DOHH2 (cell line): ENCODE data around the gene SORL1.
A peak's percentile ranks its signal among the peaks of the same experiment; 100 is the strongest.

Experiments used
- H3F3A ChIP-seq: fragments of 200-600 bp; sonication (generic), shearing (Covaris generic); 2 replicates; pipeline ENCODE4 v1.6.0; 2016; ENCODE audit warnings: antibody characterized with exemption, mild to moderate bottlenecking; ENCODE audit not compliant: control insufficient read depth, insufficient read depth
- H3K27ac ChIP-seq: fragments of 200-600 bp; sonication (generic); 2 replicates; pipeline ENCODE4 v1.5.1; 2014; ENCODE audit warnings: low read depth, mild to moderate bottlenecking, low read length, moderate library complexity
- H3K27me3 ChIP-seq: fragments of 200-600 bp; sonication (generic); 2 replicates; pipeline ENCODE4 v1.6.1; 2014; ENCODE audit warnings: mild to moderate bottlenecking, low read length, mixed read lengths; ENCODE audit not compliant: control insufficient read depth
- H3K36me3 ChIP-seq: fragments of 200-600 bp; sonication (generic); 2 replicates; pipeline ENCODE4 v1.6.1; 2014; ENCODE audit warnings: mild to moderate bottlenecking, low read length, moderate library complexity, mixed read lengths; ENCODE audit not compliant: control insufficient read depth
- H3K4me1 ChIP-seq: fragments of 200-600 bp; sonication (generic); 2 replicates; pipeline ENCODE4 v1.6.1; 2014; ENCODE audit warnings: mild to moderate bottlenecking, low read length, mixed read lengths; ENCODE audit not compliant: control insufficient read depth
- H3K4me2 ChIP-seq: fragments of 200-600 bp; sonication (generic); 2 replicates; pipeline ENCODE4 v1.6.0; 2014; ENCODE audit warnings: mild to moderate bottlenecking, low read length, moderate library complexity
- H3K4me3 ChIP-seq: fragments of 200-600 bp; sonication (generic); 2 replicates; pipeline ENCODE4 v1.5.1; 2014; ENCODE audit warnings: mild to moderate bottlenecking, low read length, mixed read lengths
- H3K79me2 ChIP-seq: fragments of 200-600 bp; sonication (generic); 2 replicates; pipeline ENCODE4 v1.6.1; 2014; ENCODE audit warnings: mild to moderate bottlenecking, low read length, mixed read lengths; ENCODE audit not compliant: control insufficient read depth
- H3K9me2 ChIP-seq: fragments of 200-600 bp; sonication (generic); replicated peaks from 2 replicates; pipeline ENCODE4 v1.6.1; 2014; ENCODE audit warnings: mild to moderate bottlenecking, low read length, mixed read lengths; ENCODE audit not compliant: control insufficient read depth
- H3K9me3 ChIP-seq: fragments of 200-600 bp; sonication (generic); 2 replicates; pipeline ENCODE4 v1.6.1; 2014; ENCODE audit warnings: antibody characterized with exemption, low read length, mixed read lengths; ENCODE audit not compliant: control insufficient read depth, insufficient read depth
- H4K20me1 ChIP-seq: fragments of 200-600 bp; sonication (generic); 2 replicates; pipeline ENCODE4 v1.6.0; 2014; ENCODE audit warnings: low read depth, mild to moderate bottlenecking, antibody characterized with exemption, low read length, moderate library complexity; ENCODE audit not compliant: control insufficient read depth, insufficient read depth
- EZH2phosphoT487 ChIP-seq: fragments of 200-600 bp; sonication (generic); IDR thresholded peaks from 2 replicates; pipeline ENCODE4 v1.6.1; 2017; ENCODE audit warnings: borderline replicate concordance, mild to moderate bottlenecking, antibody characterized with exemption, low read length, moderate library complexity, mixed read lengths
- TF ChIP-seq, protein P1 (sequence below): fragments of 200-600 bp; sonication (generic); IDR thresholded peaks from one replicate; pipeline ENCODE4 v1.5.1; 2014; ENCODE audit warnings: antibody characterized with exemption, mild to moderate bottlenecking, low read depth, low read length; ENCODE audit not compliant: poor library complexity, severe bottlenecking

Gene SORL1

DNA sequence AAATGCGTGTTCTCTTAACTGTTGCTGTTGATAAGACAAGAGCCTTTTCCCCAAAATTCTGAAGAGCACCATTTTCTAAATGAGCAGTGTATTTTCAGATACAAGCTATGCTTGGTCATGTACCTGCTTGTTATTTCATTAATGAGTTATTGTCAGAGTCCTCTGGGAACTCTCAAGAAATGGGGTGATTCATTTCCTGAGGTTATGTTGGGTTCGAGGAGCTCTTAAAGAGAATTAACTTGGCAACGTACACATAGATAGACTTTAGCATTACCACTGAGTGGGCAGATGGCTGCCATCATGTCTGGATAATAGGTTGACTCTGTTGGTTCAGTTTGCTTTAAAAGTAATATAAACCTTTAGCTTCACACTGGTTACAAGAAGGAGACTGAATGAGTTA is 88.5 kb downstream of the SORL1 start:
- Histone ChIP-seq H3K27ac (no peak overlapping the region), H3K27me3 (no peaks in the 10 kb centered on the region), H3K4me3 (no peak overlapping the region), H3K36me3 (peaks cover 94% of the 10 kb centered on the region), H3K4me2 (no peak overlapping the region), H3F3A (peaks cover 11% of the 10 kb centered on the region), H4K20me1 (no peaks in the 10 kb centered on the region), H3K9me2 (no peaks in the 10 kb centered on the region), H3K9me3 (no peaks in the 10 kb centered on the region), H3K4me1 (peaks cover 87% of the 10 kb centered on the region), H3K79me2 (peaks cover 83% of the 10 kb centered on the region)
- TF ChIP-seq EZH2phosphoT487, result no peak
- TF ChIP-seq, protein P1, sequence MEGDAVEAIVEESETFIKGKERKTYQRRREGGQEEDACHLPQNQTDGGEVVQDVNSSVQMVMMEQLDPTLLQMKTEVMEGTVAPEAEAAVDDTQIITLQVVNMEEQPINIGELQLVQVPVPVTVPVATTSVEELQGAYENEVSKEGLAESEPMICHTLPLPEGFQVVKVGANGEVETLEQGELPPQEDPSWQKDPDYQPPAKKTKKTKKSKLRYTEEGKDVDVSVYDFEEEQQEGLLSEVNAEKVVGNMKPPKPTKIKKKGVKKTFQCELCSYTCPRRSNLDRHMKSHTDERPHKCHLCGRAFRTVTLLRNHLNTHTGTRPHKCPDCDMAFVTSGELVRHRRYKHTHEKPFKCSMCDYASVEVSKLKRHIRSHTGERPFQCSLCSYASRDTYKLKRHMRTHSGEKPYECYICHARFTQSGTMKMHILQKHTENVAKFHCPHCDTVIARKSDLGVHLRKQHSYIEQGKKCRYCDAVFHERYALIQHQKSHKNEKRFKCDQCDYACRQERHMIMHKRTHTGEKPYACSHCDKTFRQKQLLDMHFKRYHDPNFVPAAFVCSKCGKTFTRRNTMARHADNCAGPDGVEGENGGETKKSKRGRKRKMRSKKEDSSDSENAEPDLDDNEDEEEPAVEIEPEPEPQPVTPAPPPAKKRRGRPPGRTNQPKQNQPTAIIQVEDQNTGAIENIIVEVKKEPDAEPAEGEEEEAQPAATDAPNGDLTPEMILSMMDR, result no peak

DNA sequence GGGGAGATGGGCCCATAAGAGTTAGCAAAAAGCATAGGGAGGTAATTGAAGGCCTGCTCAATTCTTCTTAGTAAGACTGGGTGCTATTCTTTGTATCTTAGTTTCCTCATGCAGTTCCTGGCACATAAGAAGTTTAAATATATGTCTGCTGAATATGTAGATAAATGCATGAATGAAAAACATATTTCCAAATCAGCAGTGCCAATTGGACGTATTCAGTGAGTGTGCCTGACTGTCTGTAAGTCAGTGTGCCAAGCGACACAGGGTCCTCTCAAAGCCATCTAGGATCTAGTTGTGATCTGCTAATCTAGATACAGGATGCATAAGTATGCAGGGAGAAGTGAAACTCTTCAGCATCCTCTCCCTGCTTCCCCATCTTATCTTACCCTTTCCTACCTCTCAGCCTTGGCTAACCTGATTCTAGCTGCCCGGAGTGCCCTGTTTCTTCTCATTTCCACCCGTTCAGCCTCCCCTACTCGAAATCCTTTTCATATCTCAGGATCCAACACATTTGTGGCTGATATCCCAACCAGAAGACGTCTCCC is 91.8 kb downstream of the SORL1 start:
- peak overlapping the region; percentile 22 for H3K27ac ChIP-seq
- no peaks in the 10 kb centered on the region for H3K27me3 ChIP-seq
- no peaks in the 10 kb centered on the region for H3K9me2 ChIP-seq
- peaks cover 95% of the 10 kb centered on the region for H3K36me3 ChIP-seq
- TF ChIP-seq, protein P1, result no peak
- TF ChIP-seq EZH2phosphoT487, result no peak
- H3K4me2 ChIP-seq, result no peak overlapping the region
- H3F3A ChIP-seq, result peaks cover 3% of the 10 kb centered on the region
- H3K9me3 ChIP-seq, result no peaks in the 10 kb centered on the region
- no peak overlapping the region for H3K4me3 ChIP-seq
- H3K4me1 ChIP-seq, result peaks cover 54% of the 10 kb centered on the region
- H3K79me2 ChIP-seq, result peaks cover 70% of the 10 kb centered on the region
- H4K20me1 ChIP-seq, result no peaks in the 10 kb centered on the region

DNA sequence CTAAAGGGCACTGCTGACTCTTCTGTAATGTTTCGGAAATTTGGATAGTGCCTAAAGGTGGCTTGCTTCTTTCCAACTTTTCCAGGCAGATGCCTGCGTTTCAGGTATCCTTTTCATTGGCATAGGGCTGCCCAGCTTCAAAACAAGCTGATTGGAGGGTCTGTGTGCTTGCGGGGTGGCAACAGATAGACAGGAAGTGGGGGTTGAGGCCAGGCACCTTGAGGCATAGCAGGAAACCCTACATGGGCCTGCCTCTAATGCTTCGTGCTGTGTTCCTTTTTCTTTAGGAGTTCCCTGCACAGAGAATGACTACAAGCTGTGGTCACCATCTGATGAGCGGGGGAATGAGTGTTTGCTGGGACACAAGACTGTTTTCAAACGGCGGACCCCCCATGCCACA is 92.8 kb downstream of the SORL1 start:
- Histone ChIP-seq H4K20me1 (no peaks in the 10 kb centered on the region), H3K9me3 (no peaks in the 10 kb centered on the region), H3K27ac (no peak overlapping the region), H3K4me1 (peaks cover 44% of the 10 kb centered on the region), H3K4me2 (no peak overlapping the region), H3F3A (peaks cover 3% of the 10 kb centered on the region), H3K27me3 (no peaks in the 10 kb centered on the region), H3K36me3 (peaks cover 95% of the 10 kb centered on the region), H3K4me3 (no peak overlapping the region), H3K79me2 (peaks cover 59% of the 10 kb centered on the region), H3K9me2 (no peaks in the 10 kb centered on the region)
- no peak for TF ChIP-seq EZH2phosphoT487
- TF ChIP-seq, protein P1, result no peak
